22Rv1 (cell line): Measurements from ENCODE around the gene CTNNA1.

Experiments used
- H3K27ac ChIP-seq: fragments of 450-650 bp; 2 replicates; pipeline ENCODE4 v1.5.1; 2017
- ZFX ChIP-seq: fragments of 450-650 bp; IDR thresholded peaks from 2 replicates; pipeline ENCODE4 v1.6.1; 2017; ENCODE audit warnings: antibody characterized with exemption, borderline replicate concordance
- TF ChIP-seq, protein P1 (sequence below): fragments of 450-650 bp; IDR thresholded peaks from 2 replicates; pipeline ENCODE4 v1.5.1; 2017; ENCODE audit warnings: mild to moderate bottlenecking

CTNNA1 gene

DNA sequence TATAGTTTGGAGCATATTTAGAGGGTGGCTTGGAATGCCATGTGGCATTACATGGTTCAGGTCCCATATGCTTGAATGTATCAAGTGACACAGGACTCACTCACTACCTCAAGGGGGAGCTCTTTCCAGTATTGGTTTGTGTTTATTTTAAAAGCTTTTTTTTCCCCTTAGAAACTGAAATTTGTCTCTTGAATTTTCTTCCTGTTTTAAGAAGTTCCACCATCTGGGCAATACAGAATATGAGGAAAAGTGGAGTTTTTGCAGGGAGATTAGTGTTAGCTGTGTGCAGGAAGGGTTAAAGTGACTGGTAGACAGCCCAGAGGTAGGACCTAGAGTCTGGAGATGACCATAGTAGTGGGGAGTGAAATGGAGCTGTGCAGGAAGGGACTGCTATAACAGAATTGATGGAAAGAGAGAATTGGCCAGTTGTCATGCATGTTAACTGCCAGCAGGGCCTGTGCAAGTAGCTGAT lies 36.6 kb downstream of the CTNNA1 start:
- no peak overlapping the region for H3K27ac ChIP-seq
- TF ChIP-seq ZFX: no peak
- TF ChIP-seq, protein P1, sequence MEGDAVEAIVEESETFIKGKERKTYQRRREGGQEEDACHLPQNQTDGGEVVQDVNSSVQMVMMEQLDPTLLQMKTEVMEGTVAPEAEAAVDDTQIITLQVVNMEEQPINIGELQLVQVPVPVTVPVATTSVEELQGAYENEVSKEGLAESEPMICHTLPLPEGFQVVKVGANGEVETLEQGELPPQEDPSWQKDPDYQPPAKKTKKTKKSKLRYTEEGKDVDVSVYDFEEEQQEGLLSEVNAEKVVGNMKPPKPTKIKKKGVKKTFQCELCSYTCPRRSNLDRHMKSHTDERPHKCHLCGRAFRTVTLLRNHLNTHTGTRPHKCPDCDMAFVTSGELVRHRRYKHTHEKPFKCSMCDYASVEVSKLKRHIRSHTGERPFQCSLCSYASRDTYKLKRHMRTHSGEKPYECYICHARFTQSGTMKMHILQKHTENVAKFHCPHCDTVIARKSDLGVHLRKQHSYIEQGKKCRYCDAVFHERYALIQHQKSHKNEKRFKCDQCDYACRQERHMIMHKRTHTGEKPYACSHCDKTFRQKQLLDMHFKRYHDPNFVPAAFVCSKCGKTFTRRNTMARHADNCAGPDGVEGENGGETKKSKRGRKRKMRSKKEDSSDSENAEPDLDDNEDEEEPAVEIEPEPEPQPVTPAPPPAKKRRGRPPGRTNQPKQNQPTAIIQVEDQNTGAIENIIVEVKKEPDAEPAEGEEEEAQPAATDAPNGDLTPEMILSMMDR: peak; percentile 86

DNA sequence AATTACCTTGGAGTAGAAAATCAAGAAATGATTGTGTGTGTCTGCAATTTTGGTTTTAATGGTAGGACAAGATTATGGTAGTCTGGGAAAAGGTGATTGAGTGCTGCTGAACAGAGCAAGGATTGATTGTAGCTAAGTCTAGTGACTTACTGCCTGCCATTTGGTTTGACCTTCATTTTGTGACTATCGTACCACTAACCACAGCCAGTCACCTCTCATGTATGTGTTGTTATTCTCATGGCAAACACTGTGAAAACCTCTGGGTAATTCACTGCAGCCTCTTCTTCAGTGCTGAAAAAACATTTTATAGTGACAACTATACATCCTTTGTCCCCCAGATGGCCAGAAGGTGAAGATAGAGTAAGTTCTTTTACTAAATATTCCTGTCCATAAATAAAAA lies 37.5 kb downstream of the CTNNA1 start:
- TF ChIP-seq, protein P1: no peak
- TF ChIP-seq ZFX: no peak

DNA sequence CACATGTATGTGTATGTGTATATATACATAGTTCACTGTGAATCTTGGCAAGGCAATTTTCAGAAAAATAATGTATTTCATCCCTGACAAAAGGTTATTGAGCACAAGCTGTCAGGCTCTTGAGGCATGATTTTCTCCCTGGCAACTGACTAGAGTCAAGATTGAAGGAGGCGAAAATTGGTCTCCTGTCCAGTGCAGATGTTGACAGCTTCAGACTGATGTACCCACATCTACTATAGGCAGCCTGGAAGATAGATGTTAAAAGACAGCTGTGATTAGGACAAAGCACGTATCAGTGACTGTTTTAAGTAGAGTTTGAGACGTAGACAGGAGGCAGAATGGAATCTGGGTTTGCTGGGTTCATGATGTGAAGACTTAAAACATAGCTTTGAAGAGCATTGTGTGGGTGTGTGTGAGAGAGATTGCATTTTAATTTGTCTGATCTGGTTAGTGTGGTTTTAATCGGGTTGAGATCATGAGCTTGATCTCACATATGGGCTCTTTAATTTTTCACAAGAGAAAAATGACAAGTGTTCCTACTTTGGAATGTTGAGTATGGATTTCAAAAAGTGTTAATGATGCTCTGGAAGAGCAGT lies 39.1 kb downstream of the CTNNA1 start:
- no peak for TF ChIP-seq ZFX
- TF ChIP-seq, protein P1: no peak
- no peak overlapping the region for H3K27ac ChIP-seq

More for the DNA sequence above, 37.5 kb downstream of the CTNNA1 start:
- no peak overlapping the region for H3K27ac ChIP-seq

DNA sequence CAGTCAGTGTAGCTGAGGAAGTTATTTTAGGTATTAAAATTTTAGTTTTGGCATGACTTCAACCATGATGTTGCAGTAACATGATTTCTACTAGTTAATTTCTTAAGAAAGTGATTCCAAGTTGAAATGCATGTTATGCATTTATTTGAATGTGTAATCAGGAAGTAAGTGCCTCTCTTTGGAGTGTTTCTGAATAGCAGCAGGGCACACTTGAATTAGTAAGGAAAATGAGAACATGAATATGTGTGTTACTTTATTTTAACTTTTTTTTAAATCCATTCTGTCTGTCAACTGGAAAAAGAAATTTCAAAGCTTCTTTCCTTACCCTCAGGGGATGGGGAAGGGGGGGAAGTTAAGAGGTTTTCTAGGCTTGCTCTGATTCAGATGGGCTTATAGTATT lies 40.4 kb downstream of the CTNNA1 start:
- no peak overlapping the region for H3K27ac ChIP-seq
- TF ChIP-seq, protein P1: no peak
- TF ChIP-seq ZFX: no peak

DNA sequence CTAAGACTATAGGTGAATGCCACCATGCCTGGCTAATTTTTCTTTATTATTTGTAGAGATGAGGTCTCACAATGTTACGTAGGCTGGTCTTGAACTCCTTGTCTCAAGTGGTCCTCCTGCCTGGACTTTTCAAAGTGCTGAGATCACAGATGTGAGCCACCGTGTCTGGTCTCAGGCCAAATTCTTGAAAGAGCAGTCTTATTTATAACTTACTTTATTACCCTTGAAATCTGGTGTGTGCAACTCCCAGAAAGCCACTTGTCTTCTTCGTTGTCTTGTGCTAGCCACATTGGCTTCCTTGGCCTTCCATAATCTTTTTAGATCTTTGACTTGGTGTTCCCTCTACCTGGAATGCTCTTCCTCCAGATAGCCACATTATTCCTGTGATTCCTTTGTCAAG lies 50.1 kb downstream of the CTNNA1 start:
- TF ChIP-seq ZFX: no peak
- TF ChIP-seq, protein P1: no peak
- no peak overlapping the region; the same call in 1 of the 2 replicates for H3K27ac ChIP-seq

DNA sequence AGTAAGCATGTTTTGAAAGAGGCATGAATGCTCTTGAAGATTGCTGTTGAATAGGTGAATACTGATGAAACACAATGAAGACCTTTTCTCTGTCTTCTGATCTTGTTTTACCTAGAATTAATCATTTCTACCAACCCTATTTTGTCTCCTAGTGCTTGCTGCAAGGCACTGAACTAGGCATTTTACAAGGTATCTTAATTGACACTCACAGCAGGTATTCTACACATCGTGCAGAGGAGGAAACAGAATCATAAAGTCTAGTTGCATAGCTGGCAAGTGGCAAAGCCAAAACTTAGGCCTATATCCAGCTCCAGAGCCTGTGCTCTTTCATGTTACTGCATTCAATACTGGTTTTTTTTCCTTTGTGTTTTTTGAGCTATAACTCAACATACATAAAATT lies 50.7 kb downstream of the CTNNA1 start:
- no peak for TF ChIP-seq ZFX
- TF ChIP-seq, protein P1: no peak
- no peak overlapping the region; the same call in 1 of the 2 replicates for H3K27ac ChIP-seq

DNA sequence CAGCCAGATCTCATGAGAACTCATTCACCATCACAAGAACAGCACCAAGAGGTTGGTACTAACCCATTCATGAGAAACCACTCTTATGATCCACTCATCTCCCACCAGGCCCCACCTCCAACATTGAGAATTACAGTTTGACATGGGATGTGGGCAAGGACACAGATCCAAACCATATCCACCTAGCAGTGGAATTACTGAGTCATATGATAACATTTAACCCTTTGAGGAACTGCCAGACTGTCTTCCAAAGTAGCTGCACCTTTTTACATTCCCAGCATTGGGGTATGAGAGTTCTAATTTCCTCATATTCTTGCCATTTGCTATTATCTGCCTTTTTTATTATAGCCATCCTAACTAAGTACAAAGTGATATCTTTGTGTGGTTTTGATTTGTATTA lies 51.9 kb downstream of the CTNNA1 start:
- no peak overlapping the region for H3K27ac ChIP-seq
- TF ChIP-seq, protein P1: no peak
- TF ChIP-seq ZFX: no peak
